PC-9 (cell line): ENCODE data around the gene ZSWIM1. TPM values are rescaled to one million over a fixed set of nuclear protein-coding genes. Genes with fewer than 3 reads are reported as not detected.

ENCODE experiments used
- BruUV-seq: library from RNA; stranded (reverse); fragments of 400-500 nt; replicated peaks from 2 replicates; lab custom pipeline; 2021; lab: Mats Ljungman, UMichigan
- CTCF ChIA-PET: fragments of 300-600 bp; sonication (Branson Sonifier 250); formaldehyde crosslinking; loops from one replicate; lab custom pipeline; 2022; ENCODE audit warnings: antibody characterized with exemption; lab: Charles Lee
- POLR2A ChIA-PET: fragments of 300-600 bp; sonication (Branson Sonifier 250); formaldehyde crosslinking; loops from one replicate; lab custom pipeline; 2022; ENCODE audit warnings: antibody characterized with exemption; ENCODE audit not compliant: unreplicated experiment; lab: Charles Lee
- DNase-seq, 2 experiments: peaks; one replicate each; pipeline versions ENCODE4 v3.0.0 to v3.0.0-alpha.2; 2015 to 2022; ENCODE audit warnings: mixed read lengths in 1 of 2
- H2AFZ ChIP-seq: fragments of 200-600 bp; sonication (generic); 2 replicates; pipeline ENCODE4 v1.8.1; 2017; ENCODE audit warnings: antibody characterized with exemption
- H3F3A ChIP-seq: fragments of 200-600 bp; sonication (generic); 2 replicates; pipeline ENCODE4 v1.8.1; 2017; ENCODE audit warnings: antibody characterized with exemption, mild to moderate bottlenecking, low read depth; ENCODE audit not compliant: insufficient read depth
- H3K27ac ChIP-seq: fragments of 200-600 bp; sonication (generic); 2 replicates; pipeline ENCODE4 v1.6.1; 2016; ENCODE audit warnings: mixed run types
- H3K27me3 ChIP-seq: fragments of 200-600 bp; sonication (generic); 2 replicates; pipeline ENCODE4 v1.6.1; 2016; ENCODE audit warnings: low read depth, mixed run types; ENCODE audit not compliant: insufficient read depth
- H3K36me3 ChIP-seq: fragments of 200-600 bp; sonication (generic); 2 replicates; pipeline ENCODE4 v1.6.1; 2016; ENCODE audit warnings: low read depth, mixed run types
- H3K4me1 ChIP-seq: fragments of 200-600 bp; sonication (generic); replicated peaks from 2 replicates; pipeline ENCODE4 v1.6.1; 2016; ENCODE audit warnings: mixed run types; ENCODE audit not compliant: insufficient read depth
- H3K4me2 ChIP-seq: fragments of 200-600 bp; sonication (generic); 2 replicates; pipeline ENCODE4 v1.6.1; 2017; ENCODE audit warnings: mixed run types
- H3K4me3 ChIP-seq: fragments of 200-600 bp; sonication (generic); 2 replicates; pipeline ENCODE4 v1.6.1; 2016; ENCODE audit warnings: mixed run types
- H3K79me2 ChIP-seq: fragments of 200-600 bp; sonication (generic); 2 replicates; pipeline ENCODE4 v1.6.1; 2017; ENCODE audit warnings: low read depth, mixed run types
- H3K9me2 ChIP-seq: fragments of 200-600 bp; sonication (generic); 2 replicates; pipeline ENCODE4 v1.8.1; 2017; ENCODE audit warnings: mild to moderate bottlenecking; ENCODE audit not compliant: insufficient read depth
- H3K9me3 ChIP-seq: fragments of 200-600 bp; sonication (generic); 2 replicates; pipeline ENCODE4 v1.8.1; 2016; ENCODE audit warnings: low read depth; ENCODE audit not compliant: insufficient read depth
- H4K20me1 ChIP-seq: fragments of 200-600 bp; sonication (generic); 2 replicates; pipeline ENCODE4 v1.8.1; 2017; ENCODE audit not compliant: insufficient read depth
- CTCF ChIP-seq: fragments of 200-600 bp; sonication (generic); conservative IDR thresholded peaks from 2 replicates; pipeline ENCODE4 v1.6.1; 2017; ENCODE audit warnings: mixed run types, antibody characterized with exemption, mild to moderate bottlenecking, moderate library complexity
- EZH2 ChIP-seq: fragments of 200-600 bp; sonication (generic); IDR thresholded peaks from 2 replicates; pipeline ENCODE4 v1.8.0; 2017; ENCODE audit warnings: antibody characterized with exemption, low read depth
- intact Hi-C: fragments of 100-400 bp; cut with micrococcal nuclease; formaldehyde crosslinking; loops from one replicate; pipeline ENCODE4 v1.10.0; 2022; ENCODE audit not compliant: unreplicated experiment
- total RNA-seq: library from RNA; stranded (reverse); gene quantifications from 2 replicates; pipeline ENCODE4 v1.2.3, GENCODE V29; 2021

ZSWIM1 gene
- total RNA-seq, 1 experiment from 2014 or later: 13.2 TPM

- CTCF ChIA-PET: interaction anchor here (0.6 kb wide), 1 partner anchor 99 kb away, joined by 3 read pairs; no protein-coding TSS in a partner anchor
- Histone ChIP-seq H3K9me3 (no peaks in the 10 kb centered on the region), H3K79me2 (peaks cover 13% of the 10 kb centered on the region), H3K9me2 (no peaks in the 10 kb centered on the region), H3K36me3 (peaks cover 22% of the 10 kb centered on the region), H3K4me2 (peak overlapping the region; percentile 98), H3F3A (peaks cover 49% of the 10 kb centered on the region; the same call in 1 of the 2 replicates), H3K27me3 (no peaks in the 10 kb centered on the region), H4K20me1 (no peaks in the 10 kb centered on the region), H3K4me1 (peaks cover 14% of the 10 kb centered on the region; the same call in 1 of the 2 replicates), H3K4me3 (no peak overlapping the region), H2AFZ (no peak overlapping the region), H3K27ac (no peak overlapping the region)
- POLR2A ChIA-PET: interaction anchor here (0.6 kb wide), 2 partner anchors 36 to 75 kb away, joined by 3 to 4 read pairs; no protein-coding TSS in a partner anchor
- intact Hi-C loops: loop anchor here (2.0 to 5.0 kb wide), 2 partner anchors 76 to 94 kb away; no protein-coding TSS in a partner anchor
- TF ChIP-seq EZH2: no peak
- TF ChIP-seq CTCF: no peak
- no peak for DNase-seq
- no TSS peak for BruUV-seq
Observed at GRCh38 chr20:45892828-45893500, 11.9 kb downstream of the ZSWIM1 start.

- TF ChIP-seq CTCF (no peak), EZH2 (no peak)
- Histone ChIP-seq H3K9me2 (no peaks in the 10 kb centered on the region), H2AFZ (no peak overlapping the region), H3K36me3 (peaks cover 18% of the 10 kb centered on the region), H3K27ac (no peak overlapping the region), H3K27me3 (no peaks in the 10 kb centered on the region), H3K4me3 (no peak overlapping the region), H3F3A (peaks cover 40% of the 10 kb centered on the region; the same call in 1 of the 2 replicates), H3K4me2 (no peak overlapping the region), H3K79me2 (peaks cover 13% of the 10 kb centered on the region), H4K20me1 (no peaks in the 10 kb centered on the region), H3K4me1 (peaks cover 14% of the 10 kb centered on the region; the same call in 1 of the 2 replicates), H3K9me3 (no peaks in the 10 kb centered on the region)
- ChIA-PET POLR2A (no interaction called here), CTCF (interaction anchor here (0.6 kb wide), 1 partner anchor 100 kb away, joined by 3 read pairs; no protein-coding TSS in a partner anchor)
- DNase-seq: no peak
- intact Hi-C loops: loop anchor here (2.0 to 5.0 kb wide), 2 partner anchors 77 to 95 kb away; no protein-coding TSS in a partner anchor
- BruUV-seq: no TSS peak
Observed at GRCh38 chr20:45893831-45894230, 12.8 kb downstream of the ZSWIM1 start.

DNA sequence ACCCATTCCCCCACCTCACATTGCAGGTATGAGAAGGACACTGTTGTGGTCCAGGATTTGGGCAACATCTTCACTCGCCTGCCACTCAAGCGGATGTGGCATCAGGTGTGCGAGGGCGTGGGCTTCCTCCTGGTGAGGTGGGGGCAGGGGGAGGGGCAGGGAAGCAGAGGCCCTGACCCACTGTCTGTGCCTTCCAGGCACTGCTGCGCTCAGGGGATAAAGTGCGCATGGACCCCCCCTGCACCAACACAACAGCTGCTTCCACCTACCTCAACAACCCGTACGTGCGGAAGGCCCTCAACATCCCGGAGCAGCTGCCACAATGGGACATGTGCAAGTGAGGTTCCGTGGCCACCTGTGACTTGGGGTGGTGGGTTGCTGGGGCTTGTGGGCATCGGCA is 13.8 kb downstream of the ZSWIM1 start:
- H3K27ac ChIP-seq: no peak overlapping the region
- no peaks in the 10 kb centered on the region for H4K20me1 ChIP-seq
- TF ChIP-seq EZH2 (no peak), CTCF (no peak)
- no TSS peak for BruUV-seq
- H3K4me2 ChIP-seq: no peak overlapping the region
- intact Hi-C loops: loop anchor here (1.0 to 5.0 kb wide), 2 partner anchors 40 to 77 kb away; partner anchors contain the start of gene PCIF1
- H3K79me2 ChIP-seq: peaks cover 13% of the 10 kb centered on the region
- no peak for DNase-seq
- POLR2A ChIA-PET: no interaction called here
- no peak overlapping the region for H2AFZ ChIP-seq
- H3K9me3 ChIP-seq: no peaks in the 10 kb centered on the region
- no peaks in the 10 kb centered on the region for H3K9me2 ChIP-seq
- H3K27me3 ChIP-seq: no peaks in the 10 kb centered on the region
- peaks cover 31% of the 10 kb centered on the region; the same call in 1 of the 2 replicates for H3F3A ChIP-seq
- H3K4me3 ChIP-seq: no peak overlapping the region
- peaks cover 14% of the 10 kb centered on the region; the same call in 1 of the 2 replicates for H3K4me1 ChIP-seq
- peaks cover 18% of the 10 kb centered on the region for H3K36me3 ChIP-seq
- CTCF ChIA-PET: no interaction called here
